Measurements from ENCODE around the gene APOL4. TPM values are rescaled to one million over a fixed set of nuclear protein-coding genes. Genes with fewer than 3 reads are reported as not detected.
"Not testable (repeated sequence)": the region's sequence is repeated elsewhere in the genome, so short reads cannot be mapped to it uniquely, and the experiment has no call there.

Gene APOL4, protein sequence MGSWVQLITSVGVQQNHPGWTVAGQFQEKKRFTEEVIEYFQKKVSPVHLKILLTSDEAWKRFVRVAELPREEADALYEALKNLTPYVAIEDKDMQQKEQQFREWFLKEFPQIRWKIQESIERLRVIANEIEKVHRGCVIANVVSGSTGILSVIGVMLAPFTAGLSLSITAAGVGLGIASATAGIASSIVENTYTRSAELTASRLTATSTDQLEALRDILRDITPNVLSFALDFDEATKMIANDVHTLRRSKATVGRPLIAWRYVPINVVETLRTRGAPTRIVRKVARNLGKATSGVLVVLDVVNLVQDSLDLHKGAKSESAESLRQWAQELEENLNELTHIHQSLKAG
- 0.56 and 0.82 TPM in 2 replicates for total RNA-seq (ENCODE audit: low replicate concordance)

DNA sequence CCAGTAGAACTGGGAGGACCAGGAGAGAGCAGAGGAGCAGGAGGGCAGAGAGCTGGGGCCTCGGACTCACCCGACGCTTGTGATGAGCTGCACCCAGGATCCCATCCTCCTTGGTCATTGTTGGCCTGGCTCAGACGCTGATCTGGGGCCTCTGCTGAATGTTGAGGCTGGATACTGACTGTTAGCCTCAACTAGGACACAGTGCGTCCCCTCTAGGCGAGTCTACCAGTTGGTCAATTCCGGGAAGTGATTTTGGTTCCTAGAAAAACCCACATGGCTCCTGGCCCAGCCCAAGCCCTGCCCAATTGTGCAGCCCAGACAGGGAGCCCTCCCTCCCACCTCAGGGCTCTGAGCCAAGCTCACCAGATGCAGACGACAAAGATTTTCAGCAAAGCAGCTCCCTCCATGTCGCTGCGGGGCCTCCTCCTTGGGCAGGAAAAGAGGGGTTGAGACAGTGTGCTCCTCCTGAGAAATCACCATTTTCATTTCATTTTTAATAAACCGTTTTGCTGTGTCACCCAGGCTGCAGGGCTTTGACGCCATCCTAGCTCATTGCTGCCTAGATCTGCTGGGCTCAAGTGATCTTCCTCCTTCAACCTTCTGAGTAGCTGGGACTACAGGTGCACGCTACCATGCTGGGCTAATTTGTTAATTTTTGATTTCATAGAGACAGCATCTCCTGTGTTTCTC is at the start of gene APOL4:
Gene APOL4 (minus strand): TSS at position 180 of the 690 bp plus-strand sequence. CDS start 75 bp downstream, at position 105.
- Mint-ChIP-seq H3K27me3 (ENCODE audit: insufficient read depth, low read depth) (peaks cover 11% of the 10 kb centered on the region), H3K27ac (peak within 1 kb of the TSS; percentile 82), H3K36me3 (no peaks in the 10 kb centered on the region), H3K4me3 (no peak within 1 kb of the TSS), H3K9me3 (no peaks in the 10 kb centered on the region), H3K4me1 (peaks cover 70% of the 10 kb centered on the region)
- Histone ChIP-seq H3K4me3 (no peak within 1 kb of the TSS), H3K9me3 (ENCODE audit: low read depth) (no peaks in the 10 kb centered on the region), H2AFZ (replicated peaks) (peak within 1 kb of the TSS; percentile 72), H4K20me1 (ENCODE audit: low read depth) (no peaks in the 10 kb centered on the region), H3F3A (ENCODE audit: low read depth) (peaks cover 15% of the 10 kb centered on the region), H3K27ac (no peak within 1 kb of the TSS), H3K79me2 (ENCODE audit: low read depth) (no peaks in the 10 kb centered on the region), H3K36me3 (no peaks in the 10 kb centered on the region), H3K4me1 (peaks cover 34% of the 10 kb centered on the region), H3K4me2 (peak within 1 kb of the TSS; percentile 60), H3K9ac (no peak within 1 kb of the TSS), H3K27me3 (no peaks in the 10 kb centered on the region)
- TF ChIP-seq EZH2 (IDR thresholded peaks at IDR 0.05) (no peak), EZH2phosphoT487 (IDR thresholded peaks at IDR 0.05) (no peak)
- TF ChIP-seq, protein P1, sequence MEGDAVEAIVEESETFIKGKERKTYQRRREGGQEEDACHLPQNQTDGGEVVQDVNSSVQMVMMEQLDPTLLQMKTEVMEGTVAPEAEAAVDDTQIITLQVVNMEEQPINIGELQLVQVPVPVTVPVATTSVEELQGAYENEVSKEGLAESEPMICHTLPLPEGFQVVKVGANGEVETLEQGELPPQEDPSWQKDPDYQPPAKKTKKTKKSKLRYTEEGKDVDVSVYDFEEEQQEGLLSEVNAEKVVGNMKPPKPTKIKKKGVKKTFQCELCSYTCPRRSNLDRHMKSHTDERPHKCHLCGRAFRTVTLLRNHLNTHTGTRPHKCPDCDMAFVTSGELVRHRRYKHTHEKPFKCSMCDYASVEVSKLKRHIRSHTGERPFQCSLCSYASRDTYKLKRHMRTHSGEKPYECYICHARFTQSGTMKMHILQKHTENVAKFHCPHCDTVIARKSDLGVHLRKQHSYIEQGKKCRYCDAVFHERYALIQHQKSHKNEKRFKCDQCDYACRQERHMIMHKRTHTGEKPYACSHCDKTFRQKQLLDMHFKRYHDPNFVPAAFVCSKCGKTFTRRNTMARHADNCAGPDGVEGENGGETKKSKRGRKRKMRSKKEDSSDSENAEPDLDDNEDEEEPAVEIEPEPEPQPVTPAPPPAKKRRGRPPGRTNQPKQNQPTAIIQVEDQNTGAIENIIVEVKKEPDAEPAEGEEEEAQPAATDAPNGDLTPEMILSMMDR (IDR thresholded peaks at IDR 0.05) = no peak
- no peak for DNase-seq (ENCODE audit: low spot score)

DNA sequence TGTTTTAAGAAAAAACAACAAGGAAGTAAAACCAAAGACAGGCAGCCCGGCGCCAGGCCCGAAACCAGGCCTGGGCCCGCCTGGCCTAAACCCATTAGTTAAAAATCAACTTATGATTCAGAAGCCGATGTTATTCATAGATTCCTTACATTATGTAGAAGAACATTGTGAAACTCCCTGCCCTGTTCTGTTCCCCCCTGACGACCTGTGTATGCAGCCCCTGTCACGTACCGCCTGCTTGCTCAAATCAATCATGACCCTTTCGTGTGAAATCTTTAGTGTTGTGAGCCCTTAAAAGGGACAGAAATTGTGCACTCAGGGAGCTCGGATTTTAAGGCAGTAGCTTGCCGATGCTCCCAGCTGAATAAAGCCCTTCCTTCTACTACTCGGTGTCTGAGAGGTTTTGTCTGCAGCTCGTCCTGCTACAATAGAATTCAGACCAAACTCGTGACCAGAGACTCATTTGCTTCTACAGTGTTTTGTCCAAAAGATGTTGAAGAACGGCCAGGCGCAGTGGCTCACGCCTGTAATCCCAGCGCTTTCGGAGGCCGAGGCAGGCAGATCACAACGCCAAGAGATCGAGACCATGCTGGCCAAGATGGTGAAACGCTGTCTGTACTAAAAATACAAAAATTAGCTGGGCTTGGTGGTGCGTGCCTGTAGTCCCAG is 48.8 kb upstream of the APOL4 start:
- not testable (repeated sequence) for H3K9me3 ChIP-seq (ENCODE audit: low read depth); H3K4me3 ChIP-seq; H3K36me3 ChIP-seq; H4K20me1 ChIP-seq (ENCODE audit: low read depth); DNase-seq (ENCODE audit: low spot score); H3K4me2 ChIP-seq; H3K9ac ChIP-seq; H3K79me2 ChIP-seq (ENCODE audit: low read depth); H3K4me3 Mint-ChIP-seq; H3K27ac ChIP-seq; H3K36me3 Mint-ChIP-seq; H3K27me3 ChIP-seq; H3F3A ChIP-seq (ENCODE audit: low read depth); H3K27me3 Mint-ChIP-seq (ENCODE audit: insufficient read depth, low read depth); H3K27ac Mint-ChIP-seq
- peaks cover 13% of the 10 kb centered on the region for H3K4me1 ChIP-seq
- Mint-ChIP-seq H3K4me1 (peaks cover 16% of the 10 kb centered on the region), H3K9me3 (peaks cover 33% of the 10 kb centered on the region)
- peak overlapping the region; percentile 68 for H2AFZ ChIP-seq (replicated peaks)

DNA sequence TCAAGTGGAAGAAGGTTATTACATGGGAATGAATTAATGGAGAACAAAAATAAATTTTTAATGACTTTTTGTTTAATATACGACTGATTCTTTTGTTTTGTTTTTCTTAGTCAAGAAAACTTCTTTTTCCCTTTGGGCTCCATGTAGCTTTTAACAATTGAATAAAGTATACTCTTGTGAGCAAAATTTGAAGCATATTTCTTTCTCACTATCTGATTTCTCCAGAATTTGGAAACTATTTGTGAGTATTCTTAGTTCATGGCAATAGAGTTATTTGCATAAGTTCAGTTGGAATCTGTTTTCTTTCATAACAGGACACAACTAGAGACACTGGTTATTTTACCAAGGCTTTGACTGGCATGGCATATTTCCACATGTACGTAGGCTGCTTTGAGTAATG is 47.6 kb upstream of the APOL4 start:
- Histone ChIP-seq H2AFZ (replicated peaks) (no peak overlapping the region), H3K9ac (no peak overlapping the region), H3K79me2 (ENCODE audit: low read depth) (no peaks in the 10 kb centered on the region), H3K4me3 (no peak overlapping the region), H3K4me1 (peaks cover 6% of the 10 kb centered on the region), H3K4me2 (no peak overlapping the region), H3K27me3 (no peaks in the 10 kb centered on the region), H3K27ac (no peak overlapping the region), H3K36me3 (no peaks in the 10 kb centered on the region), H4K20me1 (ENCODE audit: low read depth) (no peaks in the 10 kb centered on the region), H3F3A (ENCODE audit: low read depth) (no peaks in the 10 kb centered on the region), H3K9me3 (ENCODE audit: low read depth) (peaks cover 8% of the 10 kb centered on the region)
- H3K4me1 Mint-ChIP-seq = peaks cover 10% of the 10 kb centered on the region
- no peak overlapping the region for H3K4me3 Mint-ChIP-seq
- H3K27me3 Mint-ChIP-seq (ENCODE audit: insufficient read depth, low read depth) = peaks cover 5% of the 10 kb centered on the region
- TF ChIP-seq EZH2 (IDR thresholded peaks at IDR 0.05) = no peak
- TF ChIP-seq, protein P1 (IDR thresholded peaks at IDR 0.05) = no peak
- TF ChIP-seq EZH2phosphoT487 (IDR thresholded peaks at IDR 0.05) = no peak
- no peak for DNase-seq (ENCODE audit: low spot score)
- no peak overlapping the region for H3K27ac Mint-ChIP-seq
- H3K36me3 Mint-ChIP-seq = peaks cover 2% of the 10 kb centered on the region
- H3K9me3 Mint-ChIP-seq = peaks cover 33% of the 10 kb centered on the region

Measured in neural progenitor cell (in vitro differentiated cells).